ENCODE results near the gene CAPN2.

The CAPN2 gene

DNA sequence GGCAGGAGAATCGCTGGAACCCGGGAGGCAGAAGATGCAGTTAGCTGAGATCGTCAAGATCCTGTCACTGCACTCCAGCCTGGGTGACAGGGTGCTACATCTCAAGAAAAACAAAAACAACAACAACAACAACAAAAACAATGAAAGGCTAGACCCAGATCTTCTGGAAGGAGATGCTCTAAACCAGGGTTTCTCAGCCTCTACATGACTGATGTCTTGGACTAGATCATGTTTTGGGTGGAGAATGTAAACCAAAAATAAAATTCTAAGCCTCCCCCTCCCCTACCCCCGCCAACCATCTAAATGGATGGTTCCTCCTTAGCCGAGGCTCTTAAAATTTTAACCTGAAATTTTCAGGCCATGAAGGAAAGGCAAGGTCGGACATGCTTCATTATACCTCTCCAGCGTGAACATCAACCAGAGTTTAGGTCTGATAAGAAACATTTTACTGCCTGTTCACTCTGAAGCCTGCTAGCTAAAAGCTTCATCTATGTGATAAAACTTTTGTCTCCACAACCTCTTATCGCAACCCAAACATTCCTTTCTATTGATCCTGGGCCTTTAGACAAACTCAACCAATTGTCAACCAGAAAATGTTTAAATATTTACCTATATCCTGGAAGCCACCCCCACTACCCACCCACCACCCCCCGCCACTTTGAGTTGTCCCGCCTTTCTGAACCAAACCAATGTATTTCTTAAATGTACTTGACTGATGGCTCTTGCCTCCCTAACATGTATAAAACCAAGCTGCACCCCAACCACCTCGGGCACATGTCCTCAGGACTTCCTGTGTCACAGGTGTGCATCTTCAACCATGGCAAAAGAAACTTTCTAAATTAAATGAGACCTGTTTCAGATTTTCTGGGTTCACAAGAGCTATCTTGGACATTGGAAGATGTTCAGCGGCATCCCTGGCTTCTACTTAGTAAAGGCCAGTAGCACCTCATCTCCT is 1.9 kb upstream of the CAPN2 start:
- no peak for DNase-seq
- Histone ChIP-seq H3K27me3 (no peaks in the 10 kb centered on the region), H3K4me3 (ENCODE audit: low read depth, low read length) (no peak overlapping the region), H3K9me3 (peaks cover 2% of the 10 kb centered on the region; the same call in 1 of the 2 replicates), H3K36me3 (no peaks in the 10 kb centered on the region), H3K4me1 (peaks cover 10% of the 10 kb centered on the region)
- TF ChIP-seq, protein P1, sequence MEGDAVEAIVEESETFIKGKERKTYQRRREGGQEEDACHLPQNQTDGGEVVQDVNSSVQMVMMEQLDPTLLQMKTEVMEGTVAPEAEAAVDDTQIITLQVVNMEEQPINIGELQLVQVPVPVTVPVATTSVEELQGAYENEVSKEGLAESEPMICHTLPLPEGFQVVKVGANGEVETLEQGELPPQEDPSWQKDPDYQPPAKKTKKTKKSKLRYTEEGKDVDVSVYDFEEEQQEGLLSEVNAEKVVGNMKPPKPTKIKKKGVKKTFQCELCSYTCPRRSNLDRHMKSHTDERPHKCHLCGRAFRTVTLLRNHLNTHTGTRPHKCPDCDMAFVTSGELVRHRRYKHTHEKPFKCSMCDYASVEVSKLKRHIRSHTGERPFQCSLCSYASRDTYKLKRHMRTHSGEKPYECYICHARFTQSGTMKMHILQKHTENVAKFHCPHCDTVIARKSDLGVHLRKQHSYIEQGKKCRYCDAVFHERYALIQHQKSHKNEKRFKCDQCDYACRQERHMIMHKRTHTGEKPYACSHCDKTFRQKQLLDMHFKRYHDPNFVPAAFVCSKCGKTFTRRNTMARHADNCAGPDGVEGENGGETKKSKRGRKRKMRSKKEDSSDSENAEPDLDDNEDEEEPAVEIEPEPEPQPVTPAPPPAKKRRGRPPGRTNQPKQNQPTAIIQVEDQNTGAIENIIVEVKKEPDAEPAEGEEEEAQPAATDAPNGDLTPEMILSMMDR (IDR thresholded peaks at IDR 0.05; ENCODE audit: low read depth, low read length): no peak

DNA sequence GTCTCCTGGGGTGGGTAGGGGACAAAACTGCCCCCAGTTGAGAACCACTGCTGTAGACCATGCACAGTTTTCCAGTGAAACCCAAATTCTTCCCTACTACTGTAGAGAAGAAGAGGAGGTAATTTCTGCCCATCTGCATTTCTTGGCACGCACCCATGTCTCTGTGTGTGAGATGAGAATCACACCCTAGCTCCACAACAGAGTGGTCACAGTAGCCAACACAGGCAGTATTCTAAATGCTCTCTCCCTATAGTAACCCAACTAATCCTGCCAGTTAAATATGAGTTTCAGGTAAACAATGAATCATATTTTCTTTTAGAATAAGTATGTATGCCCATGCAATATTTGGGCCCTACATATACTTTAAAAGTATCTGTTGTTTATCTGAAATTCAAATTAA is 1.2 kb upstream of the CAPN2 start:
- no peak for DNase-seq
- H3K9me3 ChIP-seq: peaks cover 2% of the 10 kb centered on the region; the same call in 1 of the 2 replicates
- no peaks in the 10 kb centered on the region for H3K27me3 ChIP-seq
- peaks cover 8% of the 10 kb centered on the region for H3K4me1 ChIP-seq
- TF ChIP-seq, protein P1 (IDR thresholded peaks at IDR 0.05; ENCODE audit: low read depth, low read length): no peak
- no peaks in the 10 kb centered on the region for H3K36me3 ChIP-seq
- H3K4me3 ChIP-seq (ENCODE audit: low read depth, low read length): no peak overlapping the region

DNA sequence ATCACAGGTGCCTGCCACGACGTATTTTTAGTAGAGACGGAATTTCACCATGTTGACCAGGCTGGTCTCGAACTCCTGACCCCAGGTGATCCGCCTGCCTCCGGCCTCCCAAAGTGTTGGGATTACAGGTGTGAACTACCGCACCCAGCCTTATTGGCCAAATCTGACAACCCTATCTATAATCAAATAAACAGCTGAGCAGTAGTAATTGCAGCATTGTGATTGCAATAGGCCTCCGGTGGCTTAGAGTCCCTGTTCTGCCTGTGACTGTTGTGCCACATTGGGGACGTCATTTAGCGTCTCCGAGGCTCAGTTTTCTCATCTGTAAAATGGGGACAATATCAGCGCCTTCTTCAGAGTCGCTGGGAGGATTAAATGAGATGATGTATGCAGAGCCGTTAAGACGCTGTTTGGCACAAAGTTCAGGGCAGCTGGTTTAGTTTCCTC is 569 bp upstream of the CAPN2 start:
- DNase-seq: no peak
- TF ChIP-seq, protein P1 (IDR thresholded peaks at IDR 0.05; ENCODE audit: low read depth, low read length): no peak
- H3K4me1 ChIP-seq: peaks cover 4% of the 10 kb centered on the region; the same call in 1 of the 2 replicates
- no peaks in the 10 kb centered on the region for H3K27me3 ChIP-seq
- H3K4me3 ChIP-seq (ENCODE audit: low read depth, low read length): peak overlapping the region; percentile 49
- H3K9me3 ChIP-seq: peaks cover 2% of the 10 kb centered on the region; the same call in 1 of the 2 replicates
- H3K36me3 ChIP-seq: no peaks in the 10 kb centered on the region

DNA sequence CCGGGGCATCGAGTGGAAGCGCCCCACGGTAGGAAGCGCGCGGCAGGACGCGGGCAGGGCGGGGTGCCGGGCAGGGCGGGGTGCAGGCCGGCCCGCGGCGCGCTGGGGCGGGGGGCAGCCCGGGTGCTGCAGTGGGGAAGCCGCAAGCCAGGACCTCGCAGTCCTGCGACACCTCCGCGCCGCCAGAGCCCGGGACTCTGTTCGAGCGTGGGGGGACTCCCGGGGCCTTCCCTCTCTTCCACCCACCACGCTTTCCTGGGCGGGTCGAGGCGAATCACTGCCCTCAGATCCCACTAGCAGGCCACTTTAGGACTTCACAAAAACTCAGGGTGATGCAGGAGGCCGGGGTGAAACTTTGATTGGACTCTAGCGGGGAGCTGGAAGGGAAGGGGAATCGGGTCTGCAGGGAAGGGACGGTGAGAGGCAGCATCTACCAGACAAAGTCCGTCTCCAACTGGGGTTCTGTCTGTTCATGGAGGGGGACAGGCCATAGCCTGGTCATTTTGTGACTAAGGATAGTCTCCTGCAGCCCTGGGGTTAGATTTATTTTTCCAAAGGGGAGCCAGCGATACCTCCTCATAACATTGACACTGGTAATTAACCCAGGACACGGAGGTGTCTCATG is 623 bp downstream of the CAPN2 start:
- no peaks in the 10 kb centered on the region; the same call in 1 of the 2 replicates for H3K4me1 ChIP-seq
- peaks cover 2% of the 10 kb centered on the region; the same call in 1 of the 2 replicates for H3K9me3 ChIP-seq
- H3K36me3 ChIP-seq: no peaks in the 10 kb centered on the region
- H3K27me3 ChIP-seq: no peaks in the 10 kb centered on the region
- H3K4me3 ChIP-seq (ENCODE audit: low read depth, low read length): peak overlapping the region; percentile 82
- TF ChIP-seq, protein P1 (IDR thresholded peaks at IDR 0.05; ENCODE audit: low read depth, low read length): no peak
- no peak for DNase-seq

DNA sequence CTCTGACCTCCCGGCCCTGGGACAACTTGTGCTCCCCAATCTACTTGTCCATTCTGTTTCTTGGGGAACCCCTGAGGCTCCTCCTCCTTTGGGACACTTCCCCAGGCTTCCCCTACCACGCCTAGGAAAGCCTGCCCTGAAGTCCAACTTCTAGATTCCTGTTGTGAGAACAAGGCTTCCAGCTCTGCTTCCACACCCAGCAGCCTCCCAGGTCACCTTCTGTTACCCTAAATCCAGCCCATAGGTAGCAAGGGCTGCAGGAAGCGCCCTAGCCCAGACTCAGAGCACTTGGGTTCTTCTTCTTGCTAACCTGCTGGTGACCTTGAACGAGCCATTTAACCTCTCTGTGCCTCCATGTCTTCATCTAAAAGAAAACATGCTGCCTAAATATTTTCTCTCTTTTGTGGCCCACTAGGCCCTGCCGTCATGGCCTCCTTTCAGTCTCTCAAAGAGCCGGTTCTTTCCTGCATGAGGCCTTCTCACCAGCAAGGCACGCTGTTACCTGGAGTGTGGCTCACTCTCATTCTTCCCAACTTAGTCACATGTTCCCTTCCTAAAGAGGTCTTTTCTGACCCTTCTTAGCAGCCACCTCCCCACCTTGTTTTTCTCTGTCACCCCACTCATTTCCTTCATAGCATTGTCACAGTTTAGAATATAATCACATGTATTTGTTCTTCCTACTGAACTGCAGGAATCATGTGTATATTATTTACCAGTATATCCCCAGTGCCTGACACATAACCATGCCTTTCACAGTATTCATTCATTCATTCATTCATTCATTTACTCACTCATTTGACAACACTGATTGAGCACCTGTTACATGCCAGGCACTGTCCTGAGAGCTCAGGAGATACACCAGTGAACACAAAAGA is 1.4 kb downstream of the CAPN2 start:
- H3K4me3 ChIP-seq (ENCODE audit: low read depth, low read length): peak overlapping the region; percentile 82
- no peaks in the 10 kb centered on the region for H3K27me3 ChIP-seq
- no peaks in the 10 kb centered on the region; the same call in 1 of the 2 replicates for H3K4me1 ChIP-seq
- TF ChIP-seq, protein P1 (IDR thresholded peaks at IDR 0.05; ENCODE audit: low read depth, low read length): no peak
- no peaks in the 10 kb centered on the region; the same call in 1 of the 2 replicates for H3K36me3 ChIP-seq
- H3K9me3 ChIP-seq: peaks cover 2% of the 10 kb centered on the region; the same call in 1 of the 2 replicates
- DNase-seq: no peak
